Measurements from ENCODE around the gene TRAM1L1. TPM values are rescaled to one million over a fixed set of nuclear protein-coding genes. Genes with fewer than 3 reads are reported as not detected.
A peak's percentile ranks its signal among the peaks of the same experiment; 100 is the strongest.

TRAM1L1 gene
- not detected for polyA plus RNA-seq (2012; ENCODE audit: insufficient read depth, insufficient read length)

DNA sequence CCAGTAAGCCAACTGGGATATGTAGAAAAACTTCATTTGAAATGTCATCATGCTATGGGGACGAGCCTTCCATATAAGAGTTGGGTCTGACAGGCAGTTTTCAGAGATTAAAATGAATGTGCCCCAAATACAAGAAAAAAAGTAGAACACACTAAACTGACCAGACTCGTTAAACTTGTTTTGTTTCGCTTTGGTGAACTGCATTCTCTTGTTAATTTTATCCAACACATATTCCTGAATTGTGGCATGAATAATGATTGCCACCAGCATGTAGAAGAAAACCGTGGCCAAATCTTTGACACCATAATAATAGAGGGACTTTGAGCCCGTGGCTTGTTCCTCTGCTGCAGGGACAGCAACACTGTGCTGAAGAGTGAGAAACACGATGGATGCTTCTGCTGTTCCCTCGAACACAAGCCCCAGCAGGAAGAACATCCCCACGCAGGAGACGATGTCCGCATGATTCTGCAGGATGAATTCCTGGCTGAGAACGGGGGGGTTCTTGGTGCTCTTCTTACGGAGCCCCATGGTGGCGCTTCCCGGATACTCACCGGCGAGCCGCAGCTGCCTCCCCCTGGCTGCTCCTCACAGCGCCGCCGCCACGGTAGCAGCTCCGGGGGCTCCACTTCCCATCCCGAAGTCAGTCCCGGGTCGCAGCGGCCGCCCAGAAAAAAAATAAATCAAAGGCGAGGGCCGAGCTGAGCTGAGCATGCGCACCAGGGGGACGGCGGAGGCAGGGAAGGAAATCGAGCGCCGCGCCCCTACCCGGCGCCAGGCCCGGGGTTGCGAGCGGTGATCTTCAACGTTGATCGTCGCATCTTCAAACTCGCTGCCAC is at the start of gene TRAM1L1:
TSS of gene TRAM1L1 (minus strand) at position 711 of the 836 bp plus-strand sequence. CDS start at position 528, 183 bp downstream.
- H3K4me3 ChIP-seq (ENCODE audit: low read length), result no peak within 1 kb of the TSS
- no peak for DNase-seq (ENCODE audit: low read depth, low spot score)

DNA sequence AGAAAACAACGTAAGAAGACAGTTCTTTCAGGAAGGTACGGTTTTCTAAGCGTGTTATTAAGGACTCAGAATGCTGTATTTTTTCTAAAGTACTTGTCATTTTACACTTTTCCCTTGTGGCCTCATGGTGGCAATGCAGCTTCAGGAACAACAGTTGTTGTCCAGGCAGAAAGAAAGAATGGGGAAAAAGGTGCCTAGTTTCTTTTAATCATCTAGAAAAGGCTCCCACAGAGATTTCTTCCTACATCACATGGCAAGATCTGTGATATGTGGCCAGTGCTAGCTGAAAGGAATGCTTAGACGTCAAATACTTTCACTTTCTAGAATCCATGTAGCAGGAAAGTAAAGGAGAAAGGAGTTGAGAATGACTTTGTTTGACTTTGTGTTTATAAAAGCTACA is 49.0 kb upstream of the TRAM1L1 start:
- H3K4me3 ChIP-seq (ENCODE audit: low read length), result no peak overlapping the region
- peak; percentile 24 for DNase-seq (ENCODE audit: low read depth, low spot score)

GRCh38 chr4:117096886-117097285 is 11.5 kb upstream of the TRAM1L1 start:
- no peak overlapping the region for H3K4me3 ChIP-seq (ENCODE audit: low read length)
- no peak for DNase-seq (ENCODE audit: low read depth, low spot score)

GRCh38 chr4:117096462-117096861 is 11.1 kb upstream of the TRAM1L1 start:
- H3K4me3 ChIP-seq (ENCODE audit: low read length), result no peak overlapping the region
- DNase-seq (ENCODE audit: low read depth, low spot score), result no peak

DNA sequence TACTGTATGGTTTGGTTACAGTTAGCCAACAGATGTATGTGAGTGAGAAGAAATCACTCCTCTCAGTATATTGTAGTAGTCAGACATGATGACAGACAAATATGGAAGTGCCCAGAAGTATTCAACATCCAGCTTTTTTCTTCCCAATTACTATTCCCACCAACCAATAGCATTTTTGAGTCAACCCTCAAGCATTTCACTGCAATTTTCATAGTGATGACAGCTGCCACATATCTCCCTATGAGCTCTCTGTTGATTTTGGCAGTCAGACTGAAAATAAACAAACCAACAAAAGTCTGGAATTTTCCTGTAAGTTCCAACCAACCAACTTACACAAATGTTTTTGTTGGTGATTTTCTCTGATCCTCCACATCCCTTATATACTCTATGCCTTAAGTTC is 8.2 kb upstream of the TRAM1L1 start:
- no peak for DNase-seq (ENCODE audit: low read depth, low spot score)
- no peak overlapping the region for H3K4me3 ChIP-seq (ENCODE audit: low read length)

DNA sequence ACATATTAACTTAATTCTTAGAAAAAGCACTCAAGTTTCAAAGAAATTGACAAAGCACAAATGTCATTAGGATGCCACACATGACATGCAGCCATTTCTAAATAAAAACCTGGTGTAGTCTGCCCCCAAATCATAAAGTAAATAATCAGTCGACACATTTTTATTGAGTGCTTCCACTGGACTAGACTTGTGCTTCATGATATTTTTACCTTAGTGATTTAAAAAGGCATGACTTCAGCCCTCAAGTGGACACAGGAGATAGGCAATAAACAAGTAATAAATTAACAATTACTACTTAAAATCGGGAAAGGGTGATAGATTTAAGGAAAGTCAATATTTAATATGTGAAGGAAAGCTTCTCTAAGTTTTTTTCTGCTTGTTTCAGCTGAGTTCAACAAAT is 7.6 kb downstream of the TRAM1L1 start:
- no peak overlapping the region for H3K4me3 ChIP-seq (ENCODE audit: low read length)
- no peak for DNase-seq (ENCODE audit: low read depth, low spot score)

DNA sequence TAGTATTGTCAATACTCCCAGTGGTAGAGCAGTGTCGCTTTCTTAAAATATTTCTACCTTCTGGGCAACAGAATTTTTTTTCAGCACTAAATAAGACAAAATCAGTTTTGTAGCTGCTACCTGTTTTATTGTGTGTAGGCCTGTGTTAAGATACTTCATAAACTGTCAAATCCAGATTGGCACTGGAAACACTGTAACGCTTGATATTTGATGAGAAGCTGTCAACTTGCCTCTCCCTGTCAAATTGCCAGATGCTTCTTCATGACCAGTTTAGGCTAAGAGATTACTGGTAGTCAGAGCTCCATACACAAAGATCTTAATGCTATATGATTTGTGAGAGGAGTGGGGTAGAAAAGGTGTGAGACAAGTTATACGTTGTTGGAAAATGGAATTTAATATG is 17.3 kb downstream of the TRAM1L1 start:
- no peak overlapping the region for H3K4me3 ChIP-seq (ENCODE audit: low read length)
- DNase-seq (ENCODE audit: low read depth, low spot score), result no peak

GRCh38 chr4:117063961-117064696 is 21.2 kb downstream of the TRAM1L1 start:
- H3K4me3 ChIP-seq (ENCODE audit: low read length), result no peak overlapping the region
- DNase-seq (ENCODE audit: low read depth, low spot score), result no peak

DNA sequence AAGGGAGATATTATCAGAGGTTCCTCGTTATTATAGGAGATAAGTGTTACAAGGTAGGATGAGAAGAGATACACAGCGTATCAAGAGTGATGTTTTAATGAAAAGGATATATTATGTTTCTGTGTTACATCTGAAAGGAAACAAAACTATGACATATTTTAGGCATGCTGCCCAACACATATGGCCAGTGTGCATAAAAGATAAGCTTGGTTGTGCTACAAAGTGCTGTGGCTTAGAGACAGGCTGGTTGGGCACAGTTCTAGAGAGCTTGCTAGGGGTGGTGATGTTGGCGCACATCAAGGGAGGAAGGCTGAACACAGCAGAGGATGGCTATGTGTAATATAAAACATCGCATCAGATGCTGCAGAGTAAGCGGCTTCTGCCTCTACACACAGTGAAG is 42.4 kb downstream of the TRAM1L1 start:
- DNase-seq (ENCODE audit: low read depth, low spot score), result no peak
- H3K4me3 ChIP-seq (ENCODE audit: low read length), result no peak overlapping the region

All from Jurkat, Clone E6-1 (cell line).